ENCODE data around the gene PCGF3. TPM values are rescaled to one million over a fixed set of nuclear protein-coding genes. Genes with fewer than 3 reads are reported as not detected.
"Not testable (repeated sequence)": the region's sequence is repeated elsewhere in the genome, so short reads cannot be mapped to it uniquely, and the experiment has no call there.

PCGF3 gene
- polyA plus RNA-seq, 1 donor: 106 TPM

- DNase-seq: no peak
Measured at GRCh38 chr4:666822-667544, 38.6 kb upstream of the PCGF3 start.

GRCh38 chr4:667545-667925 is 38.1 kb upstream of the PCGF3 start:
- DNase-seq: no peak

GRCh38 chr4:668219-668618 is 37.4 kb upstream of the PCGF3 start:
- not testable (repeated sequence) for DNase-seq

- DNase-seq: not testable (repeated sequence)
Measured at GRCh38 chr4:669806-670559, 35.6 kb upstream of the PCGF3 start.

GRCh38 chr4:671769-672168 is 33.9 kb upstream of the PCGF3 start:
- DNase-seq: no peak

GRCh38 chr4:673349-674091 is 32.1 kb upstream of the PCGF3 start:
- no peak for DNase-seq

GRCh38 chr4:674172-675035 is 31.2 kb upstream of the PCGF3 start, which contains the start of the genes ATP5ME and MYL5:
ATP5ME (minus strand) TSS chr4:674276; CDS start chr4:674247, 29 bp downstream.
MYL5 (plus strand) TSS chr4:674542; CDS start chr4:678027, 3,485 bp downstream.
- peak; percentile 96 for DNase-seq

GRCh38 chr4:675036-675882 is 30.4 kb upstream of the PCGF3 start:
- no peak for DNase-seq

GRCh38 chr4:675980-676870 is 29.4 kb upstream of the PCGF3 start:
- no peak for DNase-seq

GRCh38 chr4:676871-677235 is 28.8 kb upstream of the PCGF3 start:
- DNase-seq: no peak

- DNase-seq: no peak
Measured at GRCh38 chr4:677431-678293, 28.0 kb upstream of the PCGF3 start.

GRCh38 chr4:678331-679103 is 27.1 kb upstream of the PCGF3 start:
- no peak for DNase-seq

- no peak for DNase-seq
Measured at GRCh38 chr4:679104-679481, 26.5 kb upstream of the PCGF3 start.

GRCh38 chr4:679629-680028 is 26.0 kb upstream of the PCGF3 start:
- no peak for DNase-seq

- DNase-seq: no peak
Measured at GRCh38 chr4:680091-680490, 25.5 kb upstream of the PCGF3 start.

- DNase-seq: no peak
Measured at GRCh38 chr4:680551-680927, 25.1 kb upstream of the PCGF3 start.

GRCh38 chr4:680928-681645 is 24.5 kb upstream of the PCGF3 start:
- no peak for DNase-seq

All from left kidney (tissue), 2 donors.